Endothelial cell of umbilical vein (primary cell): ENCODE data around the gene SNRNP35. TPM values are rescaled to one million over a fixed set of nuclear protein-coding genes. Genes with fewer than 3 reads are reported as not detected.

Experiments used
- BruUV-seq: library from RNA; stranded (reverse); fragments of 400-500 nt; replicated peaks from 2 replicates; lab custom pipeline; 2021; lab: Mats Ljungman, UMichigan
- CTCF ChIA-PET: fragments of 300-600, 350-600 bp; sonication (Branson Sonifier 250); formaldehyde crosslinking; loops from one replicate; lab custom pipeline; 2021; ENCODE audit warnings: antibody characterized with exemption, inconsistent platforms; lab: Charles Lee
- POLR2A ChIA-PET: fragments of 300-600, 350-600 bp; sonication (Branson Sonifier 250); formaldehyde crosslinking; loops from one replicate; lab custom pipeline; 2021; ENCODE audit warnings: antibody characterized with exemption, inconsistent platforms; lab: Charles Lee
- DNase-seq: peaks from one replicate; pipeline ENCODE4 v3.0.0-alpha.2; 2011; ENCODE audit warnings: low read depth, low spot score
- FAIRE-seq: peaks from 2 replicates; lab custom pipeline; 2011; peaks lifted over from hg19 to GRCh38; lab: Jason Lieb, UNC
- H2AFZ ChIP-seq: 2 replicates; pipeline ENCODE4 v1.6.0; 2012; ENCODE audit warnings: low read depth, low read length, control low read depth, inconsistent platforms
- H3K27ac ChIP-seq: 2 replicates; pipeline ENCODE4 v1.5.1; 2011; ENCODE audit warnings: low read depth, mild to moderate bottlenecking, control low read depth, low read length, moderate library complexity; ENCODE audit not compliant: insufficient read depth
- H3K27me3 ChIP-seq, 2 experiments: 2 replicates each; pipeline versions ENCODE4 v1.6.0 to v1.6.1; 2011; ENCODE audit warnings: low read length in 2 of 2, mixed read lengths in 1 of 2; ENCODE audit not compliant: control insufficient read depth in 2 of 2, insufficient read depth in 2 of 2
- H3K36me3 ChIP-seq, 2 experiments: 2 replicates in 1 of 2; 3 replicates in 1 of 2; pipeline ENCODE4 v1.5.1; 2011; ENCODE audit warnings: low read length in 2 of 2, mild to moderate bottlenecking in 1 of 2, moderate library complexity in 1 of 2; ENCODE audit not compliant: control insufficient read depth in 2 of 2, insufficient read depth in 2 of 2; ENCODE audit errors: extremely low read depth in 1 of 2
- H3K4me1 ChIP-seq: 3 replicates; pipeline ENCODE4 v1.5.1; 2011; ENCODE audit warnings: mild to moderate bottlenecking, low read length; ENCODE audit not compliant: control insufficient read depth, insufficient read depth; ENCODE audit errors: extremely low read depth
- H3K4me2 ChIP-seq: 2 replicates; pipeline ENCODE4 v1.6.1; 2011; ENCODE audit warnings: low read length, control low read depth, mixed read lengths; ENCODE audit not compliant: insufficient read depth
- H3K4me3 ChIP-seq, 3 experiments: fragments of 200-600 bp in 1 of 3; sonication (generic), shearing (Covaris generic) in 1 of 3; replicated peaks in 1 of 3; 2 replicates each; pipeline ENCODE4 v1.5.1; 2011 to 2016; ENCODE audit warnings: control low read depth in 3 of 3, low read length in 3 of 3, mild to moderate bottlenecking in 2 of 3, inconsistent platforms in 1 of 3, low read depth in 1 of 3, moderate library complexity in 1 of 3; ENCODE audit not compliant: insufficient read depth in 1 of 3
- H3K79me2 ChIP-seq: 2 replicates; pipeline ENCODE4 v1.6.0; 2012; ENCODE audit warnings: low read length, inconsistent platforms; ENCODE audit not compliant: control insufficient read depth, insufficient read depth
- H3K9ac ChIP-seq: replicated peaks from 2 replicates; pipeline ENCODE3; 2011; ENCODE audit warnings: low read length, control low read depth; ENCODE audit not compliant: insufficient read depth; ENCODE audit errors: extremely low read depth
- H3K9me1 ChIP-seq: replicated peaks from 3 replicates; pipeline ENCODE4 v1.6.0; 2011; ENCODE audit warnings: mild to moderate bottlenecking, low read length; ENCODE audit not compliant: control insufficient read depth, insufficient read depth; ENCODE audit errors: extremely low read depth
- H3K9me3 ChIP-seq: replicated peaks from 2 replicates; pipeline ENCODE4 v1.5.1; 2012; ENCODE audit warnings: low read length, inconsistent platforms; ENCODE audit not compliant: control insufficient read depth, insufficient read depth
- H4K20me1 ChIP-seq: replicated peaks from 2 replicates; pipeline ENCODE3; 2011; ENCODE audit warnings: mild to moderate bottlenecking, low read length; ENCODE audit not compliant: control insufficient read depth, insufficient read depth; ENCODE audit errors: extremely low read depth
- EZH2 ChIP-seq: IDR thresholded peaks from 2 replicates; pipeline ENCODE4 v1.6.1; 2012; ENCODE audit warnings: borderline replicate concordance, low read depth, mild to moderate bottlenecking, moderate library complexity, low read length, inconsistent platforms; ENCODE audit not compliant: severe bottlenecking
- FOS ChIP-seq: IDR thresholded peaks from 2 replicates; pipeline ENCODE4 v1.6.1; 2011; ENCODE audit warnings: mild to moderate bottlenecking, low read length, moderate library complexity, borderline replicate concordance; ENCODE audit not compliant: insufficient read depth
- MAX ChIP-seq: IDR thresholded peaks from 2 replicates; pipeline ENCODE4 v1.6.1; 2011; ENCODE audit not compliant: insufficient read depth, insufficient read length
- POLR2A ChIP-seq: IDR thresholded peaks from 2 replicates; pipeline ENCODE4 v1.6.1; 2012; ENCODE audit warnings: low read depth, mild to moderate bottlenecking, control low read depth, low read length
- dilution Hi-C: fragments of 300-500 bp; cut with MboI; formaldehyde crosslinking; loops from one replicate; pipeline ENCODE4 v1.15.0; 2019; ENCODE audit warnings: low sequenced_read_pairs; ENCODE audit not compliant: extremely low pct_ligation_motif_present
- intact Hi-C: fragments of 100-400 bp; cut with micrococcal nuclease; formaldehyde crosslinking; loops from one replicate; pipeline ENCODE4 v1.10.0; 2022
- polyA plus RNA-seq, 4 experiments: library from polyadenylated mRNA; depleted of rRNA in 3 of 4; stranded (reverse) in 3 of 4; unstranded in 1 of 4; fragments of >200 nt; gene quantifications; 2 replicates each; pipeline versions ENCODE4 v1.2.1 to v1.2.3, GENCODE V29; 2011 to 2012; ENCODE audit warnings: missing spikeins in 1 of 4
- total RNA-seq: library from RNA; stranded (reverse); gene quantifications from 2 replicates; pipeline ENCODE4 v1.2.3, GENCODE V29; 2021
- TF ChIP-seq, protein P1 (sequence below), 2 donors: IDR thresholded peaks; 1 replicate in 1 of 2; 2 replicates in 1 of 2; pipeline ENCODE4 v1.5.1; 2011; ENCODE audit warnings: low read length in 2 of 2, mild to moderate bottlenecking in 2 of 2, moderate library complexity in 2 of 2, control low read depth in 1 of 2, inconsistent platforms in 1 of 2, low read depth in 1 of 2; ENCODE audit not compliant: insufficient read depth in 1 of 2; ENCODE audit errors: extremely low read depth in 1 of 2

Gene SNRNP35
- total and polyA plus RNA-seq, 2 donors (not counting 3 experiments of a cell fraction or from before 2014, with no cell fraction given) = 15.9 to 30.6 TPM

GRCh38 chr12:123502163-123502704 is 44.3 kb downstream of the SNRNP35 start:
- TF ChIP-seq MAX (no peak), FOS (no peak), EZH2 (no peak), POLR2A (no peak)
- TF ChIP-seq, protein P1, sequence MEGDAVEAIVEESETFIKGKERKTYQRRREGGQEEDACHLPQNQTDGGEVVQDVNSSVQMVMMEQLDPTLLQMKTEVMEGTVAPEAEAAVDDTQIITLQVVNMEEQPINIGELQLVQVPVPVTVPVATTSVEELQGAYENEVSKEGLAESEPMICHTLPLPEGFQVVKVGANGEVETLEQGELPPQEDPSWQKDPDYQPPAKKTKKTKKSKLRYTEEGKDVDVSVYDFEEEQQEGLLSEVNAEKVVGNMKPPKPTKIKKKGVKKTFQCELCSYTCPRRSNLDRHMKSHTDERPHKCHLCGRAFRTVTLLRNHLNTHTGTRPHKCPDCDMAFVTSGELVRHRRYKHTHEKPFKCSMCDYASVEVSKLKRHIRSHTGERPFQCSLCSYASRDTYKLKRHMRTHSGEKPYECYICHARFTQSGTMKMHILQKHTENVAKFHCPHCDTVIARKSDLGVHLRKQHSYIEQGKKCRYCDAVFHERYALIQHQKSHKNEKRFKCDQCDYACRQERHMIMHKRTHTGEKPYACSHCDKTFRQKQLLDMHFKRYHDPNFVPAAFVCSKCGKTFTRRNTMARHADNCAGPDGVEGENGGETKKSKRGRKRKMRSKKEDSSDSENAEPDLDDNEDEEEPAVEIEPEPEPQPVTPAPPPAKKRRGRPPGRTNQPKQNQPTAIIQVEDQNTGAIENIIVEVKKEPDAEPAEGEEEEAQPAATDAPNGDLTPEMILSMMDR (IDR thresholded peaks at IDR 0.05; ENCODE audit: extremely low read depth in 1 of 2, insufficient read depth in 1 of 2, low read depth in 1 of 2, low read length in 2 of 2) = no peak
- Histone ChIP-seq H3K27me3 (no peaks in the 10 kb centered on the region), H3K9me3 (no peaks in the 10 kb centered on the region), H3K4me1 (no peaks in the 10 kb centered on the region), H3K9ac (no peak overlapping the region), H3K27ac (no peak overlapping the region), H3K4me2 (no peak overlapping the region), H3K4me3 (no peak overlapping the region), H2AFZ (no peak overlapping the region), H3K9me1 (no peaks in the 10 kb centered on the region), H4K20me1 (no peaks in the 10 kb centered on the region), H3K36me3 (peaks cover 4 to 25% of the 10 kb centered on the region in 2 experiments), H3K79me2 (no peaks in the 10 kb centered on the region)
- CTCF ChIA-PET = interaction anchor here (0.6 to 2.9 kb wide), 2 partner anchors 8 to 78 kb away, joined by 3 to 8 read pairs; no protein-coding TSS in a partner anchor
- FAIRE-seq (no peak), DNase-seq (no peak)
- POLR2A ChIA-PET = interaction anchor here (0.7 kb wide), 1 partner anchor 22 kb away, joined by 4 read pairs; no protein-coding TSS in a partner anchor
- BruUV-seq = no TSS peak
- dilution Hi-C loops (no loop called here), intact Hi-C loops (no loop called here)
